Measurements from ENCODE around the gene PRSS22. TPM values are rescaled to one million over a fixed set of nuclear protein-coding genes. Genes with fewer than 3 reads are reported as not detected.

Gene PRSS22
- total RNA-seq, 1 experiment from 2014 or later: 3.9 TPM

DNA sequence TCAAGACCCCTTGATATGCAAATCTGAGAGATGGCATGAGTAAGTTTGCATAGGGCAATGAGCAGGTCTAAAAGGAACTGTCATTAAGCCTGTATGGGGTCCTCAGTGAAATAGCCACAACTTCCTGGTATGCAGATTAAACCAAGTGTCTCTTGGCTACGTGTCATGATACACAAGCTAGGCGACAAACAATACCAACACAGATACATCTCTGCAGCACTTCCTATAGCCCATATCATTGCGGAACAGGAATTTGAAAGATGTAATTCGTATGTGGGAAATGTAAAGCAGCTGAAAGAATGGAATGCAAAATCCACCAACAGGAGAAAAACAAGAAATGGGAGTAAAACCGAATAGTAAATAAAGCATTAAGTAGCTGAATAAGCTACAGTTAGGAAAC is 12.9 kb downstream of the PRSS22 start:
- DNase-seq (ENCODE audit: low spot score) (no peak), ATAC-seq (no peak)
- no peak overlapping the region for H3K4me3 Mint-ChIP-seq
- H3K4me1 Mint-ChIP-seq: peaks cover 6% of the 10 kb centered on the region
- CTCF ChIA-PET: interaction anchor here (0.6 to 2.1 kb wide), 4 partner anchors 9 to 63 kb away, joined by 3 to 16 read pairs (median 4); no protein-coding TSS in a partner anchor
- no peaks in the 10 kb centered on the region for H3K36me3 Mint-ChIP-seq
- peaks cover 40% of the 10 kb centered on the region for H3K27me3 Mint-ChIP-seq (ENCODE audit: low read depth)
- H3K9me3 Mint-ChIP-seq: peaks cover 26% of the 10 kb centered on the region
- no peak for TF ChIP-seq FOXJ3 (CRISPR knock-in tag; IDR thresholded peaks at IDR 0.05; ENCODE audit: borderline replicate concordance)
- no peak for TF ChIP-seq JUN (CRISPR knock-in tag; IDR thresholded peaks at IDR 0.05)
- no peak for TF ChIP-seq GTF2I (CRISPR knock-in tag; conservative IDR thresholded peaks at IDR 0.05)
- TF ChIP-seq CREM (CRISPR knock-in tag; IDR thresholded peaks at IDR 0.05): no peak
- TF ChIP-seq ZBTB21 (CRISPR knock-in tag; IDR thresholded peaks at IDR 0.05; ENCODE audit: borderline replicate concordance): no peak
- TF ChIP-seq NFATC4 (CRISPR knock-in tag; IDR thresholded peaks at IDR 0.05): no peak
- no peak for TF ChIP-seq RORB (CRISPR knock-in tag; IDR thresholded peaks at IDR 0.05)
- TF ChIP-seq, protein P1, sequence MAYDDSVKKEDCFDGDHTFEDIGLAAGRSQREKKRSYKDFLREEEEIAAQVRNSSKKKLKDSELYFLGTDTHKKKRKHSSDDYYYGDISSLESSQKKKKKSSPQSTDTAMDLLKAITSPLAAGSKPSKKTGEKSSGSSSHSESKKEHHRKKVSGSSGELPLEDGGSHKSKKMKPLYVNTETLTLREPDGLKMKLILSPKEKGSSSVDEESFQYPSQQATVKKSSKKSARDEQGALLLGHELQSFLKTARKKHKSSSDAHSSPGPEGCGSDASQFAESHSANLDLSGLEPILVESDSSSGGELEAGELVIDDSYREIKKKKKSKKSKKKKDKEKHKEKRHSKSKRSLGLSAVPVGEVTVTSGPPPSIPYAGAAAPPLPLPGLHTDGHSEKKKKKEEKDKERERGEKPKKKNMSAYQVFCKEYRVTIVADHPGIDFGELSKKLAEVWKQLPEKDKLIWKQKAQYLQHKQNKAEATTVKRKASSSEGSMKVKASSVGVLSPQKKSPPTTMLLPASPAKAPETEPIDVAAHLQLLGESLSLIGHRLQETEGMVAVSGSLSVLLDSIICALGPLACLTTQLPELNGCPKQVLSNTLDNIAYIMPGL (CRISPR knock-in tag; IDR thresholded peaks at IDR 0.05): no peak
- TF ChIP-seq, protein P2, sequence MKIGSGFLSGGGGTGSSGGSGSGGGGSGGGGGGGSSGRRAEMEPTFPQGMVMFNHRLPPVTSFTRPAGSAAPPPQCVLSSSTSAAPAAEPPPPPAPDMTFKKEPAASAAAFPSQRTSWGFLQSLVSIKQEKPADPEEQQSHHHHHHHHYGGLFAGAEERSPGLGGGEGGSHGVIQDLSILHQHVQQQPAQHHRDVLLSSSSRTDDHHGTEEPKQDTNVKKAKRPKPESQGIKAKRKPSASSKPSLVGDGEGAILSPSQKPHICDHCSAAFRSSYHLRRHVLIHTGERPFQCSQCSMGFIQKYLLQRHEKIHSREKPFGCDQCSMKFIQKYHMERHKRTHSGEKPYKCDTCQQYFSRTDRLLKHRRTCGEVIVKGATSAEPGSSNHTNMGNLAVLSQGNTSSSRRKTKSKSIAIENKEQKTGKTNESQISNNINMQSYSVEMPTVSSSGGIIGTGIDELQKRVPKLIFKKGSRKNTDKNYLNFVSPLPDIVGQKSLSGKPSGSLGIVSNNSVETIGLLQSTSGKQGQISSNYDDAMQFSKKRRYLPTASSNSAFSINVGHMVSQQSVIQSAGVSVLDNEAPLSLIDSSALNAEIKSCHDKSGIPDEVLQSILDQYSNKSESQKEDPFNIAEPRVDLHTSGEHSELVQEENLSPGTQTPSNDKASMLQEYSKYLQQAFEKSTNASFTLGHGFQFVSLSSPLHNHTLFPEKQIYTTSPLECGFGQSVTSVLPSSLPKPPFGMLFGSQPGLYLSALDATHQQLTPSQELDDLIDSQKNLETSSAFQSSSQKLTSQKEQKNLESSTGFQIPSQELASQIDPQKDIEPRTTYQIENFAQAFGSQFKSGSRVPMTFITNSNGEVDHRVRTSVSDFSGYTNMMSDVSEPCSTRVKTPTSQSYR (CRISPR knock-in tag; IDR thresholded peaks at IDR 0.05): no peak
- TF ChIP-seq, protein P3, sequence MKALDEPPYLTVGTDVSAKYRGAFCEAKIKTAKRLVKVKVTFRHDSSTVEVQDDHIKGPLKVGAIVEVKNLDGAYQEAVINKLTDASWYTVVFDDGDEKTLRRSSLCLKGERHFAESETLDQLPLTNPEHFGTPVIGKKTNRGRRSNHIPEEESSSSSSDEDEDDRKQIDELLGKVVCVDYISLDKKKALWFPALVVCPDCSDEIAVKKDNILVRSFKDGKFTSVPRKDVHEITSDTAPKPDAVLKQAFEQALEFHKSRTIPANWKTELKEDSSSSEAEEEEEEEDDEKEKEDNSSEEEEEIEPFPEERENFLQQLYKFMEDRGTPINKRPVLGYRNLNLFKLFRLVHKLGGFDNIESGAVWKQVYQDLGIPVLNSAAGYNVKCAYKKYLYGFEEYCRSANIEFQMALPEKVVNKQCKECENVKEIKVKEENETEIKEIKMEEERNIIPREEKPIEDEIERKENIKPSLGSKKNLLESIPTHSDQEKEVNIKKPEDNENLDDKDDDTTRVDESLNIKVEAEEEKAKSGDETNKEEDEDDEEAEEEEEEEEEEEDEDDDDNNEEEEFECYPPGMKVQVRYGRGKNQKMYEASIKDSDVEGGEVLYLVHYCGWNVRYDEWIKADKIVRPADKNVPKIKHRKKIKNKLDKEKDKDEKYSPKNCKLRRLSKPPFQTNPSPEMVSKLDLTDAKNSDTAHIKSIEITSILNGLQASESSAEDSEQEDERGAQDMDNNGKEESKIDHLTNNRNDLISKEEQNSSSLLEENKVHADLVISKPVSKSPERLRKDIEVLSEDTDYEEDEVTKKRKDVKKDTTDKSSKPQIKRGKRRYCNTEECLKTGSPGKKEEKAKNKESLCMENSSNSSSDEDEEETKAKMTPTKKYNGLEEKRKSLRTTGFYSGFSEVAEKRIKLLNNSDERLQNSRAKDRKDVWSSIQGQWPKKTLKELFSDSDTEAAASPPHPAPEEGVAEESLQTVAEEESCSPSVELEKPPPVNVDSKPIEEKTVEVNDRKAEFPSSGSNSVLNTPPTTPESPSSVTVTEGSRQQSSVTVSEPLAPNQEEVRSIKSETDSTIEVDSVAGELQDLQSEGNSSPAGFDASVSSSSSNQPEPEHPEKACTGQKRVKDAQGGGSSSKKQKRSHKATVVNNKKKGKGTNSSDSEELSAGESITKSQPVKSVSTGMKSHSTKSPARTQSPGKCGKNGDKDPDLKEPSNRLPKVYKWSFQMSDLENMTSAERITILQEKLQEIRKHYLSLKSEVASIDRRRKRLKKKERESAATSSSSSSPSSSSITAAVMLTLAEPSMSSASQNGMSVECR (CRISPR knock-in tag; IDR thresholded peaks at IDR 0.05; ENCODE audit: borderline replicate concordance): no peak
- TF ChIP-seq NR1H2 (CRISPR knock-in tag; IDR thresholded peaks at IDR 0.05): no peak
- no peak for TF ChIP-seq TCF7 (CRISPR knock-in tag; IDR thresholded peaks at IDR 0.05; ENCODE audit: low read depth)
- TF ChIP-seq, protein P4, sequence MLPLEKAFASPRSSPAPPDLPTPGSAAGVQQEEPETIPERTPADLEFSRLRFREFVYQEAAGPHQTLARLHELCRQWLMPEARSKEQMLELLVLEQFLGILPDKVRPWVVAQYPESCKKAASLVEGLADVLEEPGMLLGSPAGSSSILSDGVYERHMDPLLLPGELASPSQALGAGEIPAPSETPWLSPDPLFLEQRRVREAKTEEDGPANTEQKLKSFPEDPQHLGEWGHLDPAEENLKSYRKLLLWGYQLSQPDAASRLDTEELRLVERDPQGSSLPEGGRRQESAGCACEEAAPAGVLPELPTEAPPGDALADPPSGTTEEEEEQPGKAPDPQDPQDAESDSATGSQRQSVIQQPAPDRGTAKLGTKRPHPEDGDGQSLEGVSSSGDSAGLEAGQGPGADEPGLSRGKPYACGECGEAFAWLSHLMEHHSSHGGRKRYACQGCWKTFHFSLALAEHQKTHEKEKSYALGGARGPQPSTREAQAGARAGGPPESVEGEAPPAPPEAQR (CRISPR knock-in tag; IDR thresholded peaks at IDR 0.05): no peak
- no peak for TF ChIP-seq SOX15 (CRISPR knock-in tag; IDR thresholded peaks at IDR 0.05)
- TF ChIP-seq MYBL2 (CRISPR knock-in tag; IDR thresholded peaks at IDR 0.05): no peak
- H3K27ac Mint-ChIP-seq: no peak overlapping the region
- POLR2A ChIA-PET: no interaction called here

DNA sequence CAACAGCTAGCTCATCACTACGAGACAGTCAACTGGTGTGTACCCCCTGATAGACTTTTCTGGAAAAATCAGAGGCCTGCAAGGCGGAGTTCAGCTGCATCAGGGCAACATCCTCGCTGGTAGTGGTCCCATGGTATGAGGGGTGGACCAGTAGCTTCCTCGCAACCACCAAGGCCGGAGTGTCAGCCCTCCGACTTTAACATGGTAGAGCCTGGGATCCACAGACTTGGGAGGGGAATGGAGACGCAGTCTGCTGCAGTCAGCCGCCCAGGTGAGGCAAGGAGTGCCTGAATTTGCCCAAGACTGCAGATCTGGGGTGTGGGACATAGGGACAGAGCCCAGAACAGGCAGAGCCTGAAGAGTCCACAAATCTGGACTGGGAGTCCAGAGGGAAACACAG is 14.4 kb downstream of the PRSS22 start:
- no peak for DNase-seq (ENCODE audit: low spot score)

More for the DNA sequence above, 14.4 kb downstream of the PRSS22 start:
- ChIA-PET POLR2A (no interaction called here), CTCF (interaction anchor here (1.1 to 2.2 kb wide), 2 partner anchors 11 to 13 kb away, joined by 5 to 8 read pairs; no protein-coding TSS in a partner anchor)
- Mint-ChIP-seq H3K36me3 (no peaks in the 10 kb centered on the region), H3K9me3 (peaks cover 26% of the 10 kb centered on the region), H3K4me1 (peaks cover 6% of the 10 kb centered on the region), H3K27ac (no peak overlapping the region), H3K4me3 (no peak overlapping the region), H3K27me3 (ENCODE audit: low read depth) (peaks cover 28% of the 10 kb centered on the region)
- ATAC-seq: no peak
- TF ChIP-seq ZNF416 (CRISPR knock-in tag; IDR thresholded peaks at IDR 0.05) (no peak), ZNF671 (CRISPR knock-in tag; IDR thresholded peaks at IDR 0.05) (no peak), CREM (CRISPR knock-in tag; IDR thresholded peaks at IDR 0.05) (no peak), ZNF396 (CRISPR knock-in tag; IDR thresholded peaks at IDR 0.05; ENCODE audit: borderline replicate concordance) (no peak)
- TF ChIP-seq, protein P5, sequence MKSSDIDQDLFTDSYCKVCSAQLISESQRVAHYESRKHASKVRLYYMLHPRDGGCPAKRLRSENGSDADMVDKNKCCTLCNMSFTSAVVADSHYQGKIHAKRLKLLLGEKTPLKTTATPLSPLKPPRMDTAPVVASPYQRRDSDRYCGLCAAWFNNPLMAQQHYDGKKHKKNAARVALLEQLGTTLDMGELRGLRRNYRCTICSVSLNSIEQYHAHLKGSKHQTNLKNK (CRISPR knock-in tag; IDR thresholded peaks at IDR 0.05): no peak
- TF ChIP-seq, protein P6, sequence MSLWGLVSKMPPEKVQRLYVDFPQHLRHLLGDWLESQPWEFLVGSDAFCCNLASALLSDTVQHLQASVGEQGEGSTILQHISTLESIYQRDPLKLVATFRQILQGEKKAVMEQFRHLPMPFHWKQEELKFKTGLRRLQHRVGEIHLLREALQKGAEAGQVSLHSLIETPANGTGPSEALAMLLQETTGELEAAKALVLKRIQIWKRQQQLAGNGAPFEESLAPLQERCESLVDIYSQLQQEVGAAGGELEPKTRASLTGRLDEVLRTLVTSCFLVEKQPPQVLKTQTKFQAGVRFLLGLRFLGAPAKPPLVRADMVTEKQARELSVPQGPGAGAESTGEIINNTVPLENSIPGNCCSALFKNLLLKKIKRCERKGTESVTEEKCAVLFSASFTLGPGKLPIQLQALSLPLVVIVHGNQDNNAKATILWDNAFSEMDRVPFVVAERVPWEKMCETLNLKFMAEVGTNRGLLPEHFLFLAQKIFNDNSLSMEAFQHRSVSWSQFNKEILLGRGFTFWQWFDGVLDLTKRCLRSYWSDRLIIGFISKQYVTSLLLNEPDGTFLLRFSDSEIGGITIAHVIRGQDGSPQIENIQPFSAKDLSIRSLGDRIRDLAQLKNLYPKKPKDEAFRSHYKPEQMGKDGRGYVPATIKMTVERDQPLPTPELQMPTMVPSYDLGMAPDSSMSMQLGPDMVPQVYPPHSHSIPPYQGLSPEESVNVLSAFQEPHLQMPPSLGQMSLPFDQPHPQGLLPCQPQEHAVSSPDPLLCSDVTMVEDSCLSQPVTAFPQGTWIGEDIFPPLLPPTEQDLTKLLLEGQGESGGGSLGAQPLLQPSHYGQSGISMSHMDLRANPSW (CRISPR knock-in tag; conservative IDR thresholded peaks at IDR 0.05; ENCODE audit: low read depth): no peak
- TF ChIP-seq, protein P7, sequence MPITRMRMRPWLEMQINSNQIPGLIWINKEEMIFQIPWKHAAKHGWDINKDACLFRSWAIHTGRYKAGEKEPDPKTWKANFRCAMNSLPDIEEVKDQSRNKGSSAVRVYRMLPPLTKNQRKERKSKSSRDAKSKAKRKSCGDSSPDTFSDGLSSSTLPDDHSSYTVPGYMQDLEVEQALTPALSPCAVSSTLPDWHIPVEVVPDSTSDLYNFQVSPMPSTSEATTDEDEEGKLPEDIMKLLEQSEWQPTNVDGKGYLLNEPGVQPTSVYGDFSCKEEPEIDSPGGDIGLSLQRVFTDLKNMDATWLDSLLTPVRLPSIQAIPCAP (CRISPR knock-in tag; IDR thresholded peaks at IDR 0.05): no peak

Measured in WTC11 (cell line).